ENCODE results near the gene CA11.
A peak's percentile ranks its signal among the peaks of the same experiment; 100 is the strongest.
"Not testable (repeated sequence)": the region's sequence is repeated elsewhere in the genome, so short reads cannot be mapped to it uniquely, and the experiment has no call there.

The CA11 gene

GRCh38 chr19:48646001-48646721 is at the start of gene CA11:
TSS of gene CA11 (minus strand) at chr19:48646187. CDS start at chr19:48645632, 555 bp downstream.
- peak; percentile 75 for DNase-seq

GRCh38 chr19:48693629-48694028 is 47.6 kb upstream of the CA11 start:
- DNase-seq, result not testable (repeated sequence)

GRCh38 chr19:48689449-48689848 is 43.5 kb upstream of the CA11 start:
- DNase-seq, result no peak

- DNase-seq, result no peak
Measured at GRCh38 chr19:48687776-48688175, 41.8 kb upstream of the CA11 start.

GRCh38 chr19:48686637-48687036 is 40.6 kb upstream of the CA11 start:
- DNase-seq, result not testable (repeated sequence)

GRCh38 chr19:48686088-48686487 is 40.1 kb upstream of the CA11 start:
- no peak for DNase-seq

GRCh38 chr19:48685583-48685982 is 39.6 kb upstream of the CA11 start:
- DNase-seq, result no peak

GRCh38 chr19:48683349-48683748 is 37.4 kb upstream of the CA11 start:
- peak; percentile 10 for DNase-seq

GRCh38 chr19:48681127-48681470 is 35.1 kb upstream of the CA11 start:
- peak; percentile 73 for DNase-seq

GRCh38 chr19:48680436-48681126 is 34.6 kb upstream of the CA11 start:
- no peak for DNase-seq

- not testable (repeated sequence) for DNase-seq
Measured at GRCh38 chr19:48680006-48680405, 34.0 kb upstream of the CA11 start.

GRCh38 chr19:48678201-48678600 is 32.2 kb upstream of the CA11 start:
- no peak for DNase-seq

GRCh38 chr19:48676887-48677286 is 30.9 kb upstream of the CA11 start:
- DNase-seq, result no peak

GRCh38 chr19:48676487-48676886 is 30.5 kb upstream of the CA11 start:
- DNase-seq, result no peak

GRCh38 chr19:48674921-48675824 is 29.2 kb upstream of the CA11 start:
- peak; percentile 87 for DNase-seq

GRCh38 chr19:48674216-48674809 is 28.3 kb upstream of the CA11 start:
- DNase-seq, result no peak

GRCh38 chr19:48673436-48674100 is 27.6 kb upstream of the CA11 start:
- DNase-seq, result no peak

- DNase-seq, result no peak
Measured at GRCh38 chr19:48672994-48673393, 27.0 kb upstream of the CA11 start, which contains the start of gene NTN5. TSS of gene NTN5 (minus strand) at chr19:48673017. CDS start at chr19:48670986, 2,031 bp downstream.

- no peak for DNase-seq
Measured at GRCh38 chr19:48671446-48671995, 25.5 kb upstream of the CA11 start.

GRCh38 chr19:48670699-48671445 is 24.9 kb upstream of the CA11 start:
- no peak for DNase-seq
